Duodenal mucosa (tissue), 2 donors: ENCODE data around the gene NOP9.
"Not testable (repeated sequence)": the region's sequence is repeated elsewhere in the genome, so short reads cannot be mapped to it uniquely, and the experiment has no call there.

Source experiments
- H3K27ac ChIP-seq: one replicate; pipeline ENCODE4 v1.7.0; 2013; ENCODE audit warnings: low read depth, low read length
- H3K27me3 ChIP-seq, 2 donors: one replicate each; pipeline ENCODE4 v1.7.0; 2013; ENCODE audit warnings: low read length in 2 of 2, control low read depth in 1 of 2; ENCODE audit not compliant: insufficient read depth in 2 of 2, control insufficient read depth in 1 of 2
- H3K36me3 ChIP-seq, 2 donors: one replicate each; pipeline ENCODE4 v1.7.0; 2013; ENCODE audit warnings: low read length in 2 of 2, control low read depth in 1 of 2; ENCODE audit not compliant: insufficient read depth in 2 of 2, control insufficient read depth in 1 of 2
- H3K4me1 ChIP-seq, 2 donors: one replicate each; pipeline ENCODE4 v1.7.0; 2013; ENCODE audit warnings: low read length in 2 of 2, control low read depth in 1 of 2; ENCODE audit not compliant: insufficient read depth in 2 of 2, control insufficient read depth in 1 of 2
- H3K4me3 ChIP-seq, 2 donors: one replicate each; pipeline ENCODE4 v1.7.0; 2013; ENCODE audit warnings: low read length in 2 of 2, low read depth in 1 of 2
- H3K9ac ChIP-seq, 2 donors: one replicate each; pipeline ENCODE4 v1.7.0; 2013; ENCODE audit warnings: low read length in 2 of 2, low read depth in 1 of 2
- H3K9me3 ChIP-seq, 2 donors: one replicate each; pipeline ENCODE4 v1.7.0; 2013; ENCODE audit warnings: low read length in 2 of 2, control low read depth in 1 of 2; ENCODE audit not compliant: control insufficient read depth in 1 of 2

The NOP9 gene

GRCh38 chr14:24327303-24327702 is 27.7 kb downstream of the NOP9 start:
- H3K4me3 ChIP-seq, result no peak overlapping the region
- peaks cover 0 to 4% of the 10 kb centered on the region in 2 donors for H3K27me3 ChIP-seq
- no peaks in the 10 kb centered on the region for H3K9me3 ChIP-seq
- H3K9ac ChIP-seq, result no peak overlapping the region
- H3K4me1 ChIP-seq, result peaks cover 9 to 29% of the 10 kb centered on the region in 2 donors
- no peaks in the 10 kb centered on the region for H3K36me3 ChIP-seq
- no peak overlapping the region for H3K27ac ChIP-seq

GRCh38 chr14:24327914-24328313 is 28.3 kb downstream of the NOP9 start:
- not testable (repeated sequence) for H3K27me3 ChIP-seq, H3K9me3 ChIP-seq, H3K27ac ChIP-seq, H3K4me3 ChIP-seq, H3K36me3 ChIP-seq, H3K9ac ChIP-seq
- H3K4me1 ChIP-seq, result peaks cover 15 to 35% of the 10 kb centered on the region in 2 donors

DNA sequence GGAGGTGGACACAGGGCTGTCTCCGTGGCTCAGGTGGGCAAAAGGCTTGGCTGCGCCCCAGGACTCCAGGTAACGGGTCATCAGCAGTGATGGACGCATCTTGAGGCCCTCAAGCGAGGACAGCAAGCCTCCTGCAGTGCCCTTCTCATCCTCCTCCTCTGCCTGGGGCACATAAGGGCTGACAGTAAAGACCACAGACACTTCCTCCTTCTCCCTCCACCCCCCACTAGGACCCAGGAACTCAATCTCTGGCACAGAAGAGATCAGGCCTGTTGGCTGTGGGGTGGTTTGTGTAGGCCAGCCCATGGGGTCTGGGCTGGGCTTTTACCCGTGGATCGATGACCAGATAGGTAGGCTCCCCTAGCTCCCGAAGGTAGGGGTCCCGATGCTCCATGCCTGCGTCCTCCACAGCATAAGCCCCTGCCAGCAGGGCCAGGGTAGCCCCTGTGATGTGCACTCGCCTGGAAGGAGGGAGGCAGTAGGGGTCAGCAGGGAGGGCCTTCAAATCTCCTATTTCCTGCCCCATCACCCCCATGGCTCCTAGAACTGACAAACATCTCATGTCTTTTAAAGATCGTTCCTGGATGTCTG is 29.5 kb downstream of the NOP9 start:
- Histone ChIP-seq H3K27me3 (peaks cover 4% of the 10 kb centered on the region in 2 donors), H3K9ac (no peak overlapping the region), H3K9me3 (no peaks in the 10 kb centered on the region), H3K27ac (no peak overlapping the region), H3K36me3 (no peaks in the 10 kb centered on the region), H3K4me3 (no peak overlapping the region), H3K4me1 (peaks cover 25 to 43% of the 10 kb centered on the region in 2 donors)

DNA sequence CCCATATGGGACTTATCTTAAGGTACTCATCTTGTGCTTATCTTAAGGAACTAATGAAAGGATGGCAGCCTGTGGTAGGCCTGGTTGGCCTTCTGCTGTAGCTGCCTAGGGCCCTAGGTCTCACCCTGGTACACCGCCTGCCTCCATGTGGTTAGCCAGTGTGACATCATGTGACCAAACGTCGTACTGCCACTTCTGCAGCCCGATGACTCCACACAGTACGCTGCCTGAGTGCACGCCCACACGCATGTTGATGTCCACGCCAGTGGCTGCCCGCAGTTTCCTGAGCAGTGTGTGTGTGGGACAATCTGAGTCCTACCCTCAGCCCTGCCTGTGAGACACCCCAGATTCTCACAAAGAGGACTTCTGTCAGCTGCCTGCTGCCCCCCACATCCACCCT is 30.1 kb downstream of the NOP9 start:
- H3K9me3 ChIP-seq, result no peaks in the 10 kb centered on the region
- peaks cover 28 to 48% of the 10 kb centered on the region in 2 donors for H3K4me1 ChIP-seq
- H3K4me3 ChIP-seq, result no peak overlapping the region
- peaks cover 6 to 9% of the 10 kb centered on the region in 2 donors for H3K27me3 ChIP-seq
- no peak overlapping the region for H3K27ac ChIP-seq
- no peak overlapping the region for H3K9ac ChIP-seq
- H3K36me3 ChIP-seq, result no peaks in the 10 kb centered on the region

DNA sequence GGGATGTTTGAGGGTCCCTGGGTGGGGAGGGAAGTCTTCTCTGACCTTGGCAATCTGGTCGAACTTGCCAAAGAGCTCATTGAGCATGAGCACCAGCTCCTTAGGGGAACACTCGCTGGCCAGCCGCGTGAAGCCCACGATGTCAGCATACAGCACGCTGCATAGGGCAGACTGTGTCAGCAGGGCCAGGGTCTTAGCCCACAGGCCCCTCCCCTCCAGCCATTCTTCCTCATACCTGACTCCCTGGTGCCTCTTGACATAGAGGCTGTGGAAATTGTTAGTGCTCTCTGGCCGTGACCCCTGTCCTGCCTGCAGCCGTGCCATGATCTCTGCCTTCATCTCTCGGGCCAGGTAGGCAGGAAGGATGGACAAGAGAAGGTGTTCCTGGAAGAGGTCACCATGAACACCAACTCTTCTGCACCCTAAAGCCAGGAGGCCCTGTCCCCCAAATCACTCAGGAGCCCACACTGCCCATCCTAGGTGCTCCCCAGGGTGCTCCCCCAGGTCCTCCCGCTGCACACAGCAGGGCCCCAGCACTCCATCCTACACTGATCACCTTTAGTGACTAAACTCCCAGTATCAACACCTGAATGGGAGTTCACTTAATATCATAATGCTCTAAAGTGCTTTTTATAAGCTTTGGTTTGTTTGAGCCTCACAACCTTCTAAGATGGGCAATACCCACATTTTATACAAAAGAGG is 31.5 kb downstream of the NOP9 start:
- Histone ChIP-seq H3K4me1 (peaks cover 32 to 53% of the 10 kb centered on the region in 2 donors), H3K9me3 (no peaks in the 10 kb centered on the region), H3K4me3 (no peak overlapping the region), H3K9ac (no peak overlapping the region), H3K27me3 (peaks cover 12 to 23% of the 10 kb centered on the region in 2 donors), H3K27ac (no peak overlapping the region), H3K36me3 (peaks cover 0 to 4% of the 10 kb centered on the region in 2 donors)

GRCh38 chr14:24331731-24332267 is 32.1 kb downstream of the NOP9 start:
- H3K9me3 ChIP-seq, result no peaks in the 10 kb centered on the region
- H3K36me3 ChIP-seq, result peaks cover 0 to 10% of the 10 kb centered on the region in 2 donors
- H3K9ac ChIP-seq, result no peak overlapping the region
- peaks cover 12 to 23% of the 10 kb centered on the region in 2 donors for H3K27me3 ChIP-seq
- H3K4me1 ChIP-seq, result peaks cover 32 to 53% of the 10 kb centered on the region in 2 donors
- H3K4me3 ChIP-seq, result peak overlapping the region in 1 of 2 donors; percentile 65
- H3K27ac ChIP-seq, result no peak overlapping the region

GRCh38 chr14:24332268-24332993 is 32.8 kb downstream of the NOP9 start:
- H3K27ac ChIP-seq, result no peak overlapping the region
- peaks cover 5 to 16% of the 10 kb centered on the region in 2 donors for H3K36me3 ChIP-seq
- H3K9me3 ChIP-seq, result no peaks in the 10 kb centered on the region
- H3K4me3 ChIP-seq, result peak overlapping the region; percentile 65 to 76
- peaks cover 10 to 23% of the 10 kb centered on the region in 2 donors for H3K27me3 ChIP-seq
- peaks cover 32 to 49% of the 10 kb centered on the region in 2 donors for H3K4me1 ChIP-seq
- peak overlapping the region; percentile 23 to 43 for H3K9ac ChIP-seq

GRCh38 chr14:24334431-24335291 is 35.0 kb downstream of the NOP9 start, which contains the start of gene ADCY4:
ADCY4 (minus strand) TSS chr14:24335071; CDS start chr14:24334652, 419 bp downstream.
- H3K9ac ChIP-seq, result no peak within 1 kb of the TSS
- H3K4me3 ChIP-seq, result peak within 1 kb of the TSS; percentile 49 to 57
- H3K36me3 ChIP-seq, result peaks cover 7 to 25% of the 10 kb centered on the region in 2 donors
- H3K27ac ChIP-seq, result peak within 1 kb of the TSS; percentile 14
- H3K4me1 ChIP-seq, result peaks cover 45 to 48% of the 10 kb centered on the region in 2 donors
- peaks cover 8 to 23% of the 10 kb centered on the region in 2 donors for H3K27me3 ChIP-seq
- no peaks in the 10 kb centered on the region for H3K9me3 ChIP-seq

GRCh38 chr14:24335461-24336171 is 36.0 kb downstream of the NOP9 start:
- Histone ChIP-seq H3K4me1 (peaks cover 51% of the 10 kb centered on the region in 2 donors), H3K27ac (no peak overlapping the region), H3K27me3 (peaks cover 8 to 23% of the 10 kb centered on the region in 2 donors), H3K9ac (no peak overlapping the region), H3K4me3 (no peak overlapping the region), H3K36me3 (peaks cover 7 to 25% of the 10 kb centered on the region in 2 donors), H3K9me3 (no peaks in the 10 kb centered on the region)
